ENCODE measurements around the gene JPH3. TPM values are rescaled to one million over a fixed set of nuclear protein-coding genes. Genes with fewer than 3 reads are reported as not detected.

Gene JPH3
- total and polyA plus RNA-seq, 10 of the 15 experiments (the other 5 are each of a cell fraction or from before 2014, with no cell fraction given) = 0.05 TPM; not detected in 9

DNA sequence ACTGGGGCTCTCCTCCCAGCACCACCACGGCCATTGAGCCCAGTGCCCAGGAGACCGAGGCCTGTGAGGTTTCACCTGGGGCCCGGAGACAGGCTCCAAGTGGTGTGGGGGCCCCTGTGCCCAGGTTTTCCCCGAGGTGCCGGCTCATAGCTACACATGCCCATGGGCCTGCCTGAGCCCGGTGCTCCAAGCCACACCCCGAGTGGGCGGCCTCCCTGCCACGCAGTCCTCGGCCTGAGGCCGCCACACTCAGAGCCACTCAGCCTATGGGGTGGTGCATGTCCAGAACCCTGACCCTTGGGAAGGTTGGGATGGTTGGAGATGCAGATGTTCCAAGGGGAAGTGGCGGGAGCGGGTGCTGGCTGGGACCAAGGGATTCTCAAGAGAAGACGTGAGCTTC, 24.1 kb downstream of the JPH3 start (continued):
- TF ChIP-seq, protein P1, sequence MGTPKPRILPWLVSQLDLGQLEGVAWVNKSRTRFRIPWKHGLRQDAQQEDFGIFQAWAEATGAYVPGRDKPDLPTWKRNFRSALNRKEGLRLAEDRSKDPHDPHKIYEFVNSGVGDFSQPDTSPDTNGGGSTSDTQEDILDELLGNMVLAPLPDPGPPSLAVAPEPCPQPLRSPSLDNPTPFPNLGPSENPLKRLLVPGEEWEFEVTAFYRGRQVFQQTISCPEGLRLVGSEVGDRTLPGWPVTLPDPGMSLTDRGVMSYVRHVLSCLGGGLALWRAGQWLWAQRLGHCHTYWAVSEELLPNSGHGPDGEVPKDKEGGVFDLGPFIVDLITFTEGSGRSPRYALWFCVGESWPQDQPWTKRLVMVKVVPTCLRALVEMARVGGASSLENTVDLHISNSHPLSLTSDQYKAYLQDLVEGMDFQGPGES (IDR thresholded peaks at IDR 0.05) = no peak
- TF ChIP-seq, protein P2, sequence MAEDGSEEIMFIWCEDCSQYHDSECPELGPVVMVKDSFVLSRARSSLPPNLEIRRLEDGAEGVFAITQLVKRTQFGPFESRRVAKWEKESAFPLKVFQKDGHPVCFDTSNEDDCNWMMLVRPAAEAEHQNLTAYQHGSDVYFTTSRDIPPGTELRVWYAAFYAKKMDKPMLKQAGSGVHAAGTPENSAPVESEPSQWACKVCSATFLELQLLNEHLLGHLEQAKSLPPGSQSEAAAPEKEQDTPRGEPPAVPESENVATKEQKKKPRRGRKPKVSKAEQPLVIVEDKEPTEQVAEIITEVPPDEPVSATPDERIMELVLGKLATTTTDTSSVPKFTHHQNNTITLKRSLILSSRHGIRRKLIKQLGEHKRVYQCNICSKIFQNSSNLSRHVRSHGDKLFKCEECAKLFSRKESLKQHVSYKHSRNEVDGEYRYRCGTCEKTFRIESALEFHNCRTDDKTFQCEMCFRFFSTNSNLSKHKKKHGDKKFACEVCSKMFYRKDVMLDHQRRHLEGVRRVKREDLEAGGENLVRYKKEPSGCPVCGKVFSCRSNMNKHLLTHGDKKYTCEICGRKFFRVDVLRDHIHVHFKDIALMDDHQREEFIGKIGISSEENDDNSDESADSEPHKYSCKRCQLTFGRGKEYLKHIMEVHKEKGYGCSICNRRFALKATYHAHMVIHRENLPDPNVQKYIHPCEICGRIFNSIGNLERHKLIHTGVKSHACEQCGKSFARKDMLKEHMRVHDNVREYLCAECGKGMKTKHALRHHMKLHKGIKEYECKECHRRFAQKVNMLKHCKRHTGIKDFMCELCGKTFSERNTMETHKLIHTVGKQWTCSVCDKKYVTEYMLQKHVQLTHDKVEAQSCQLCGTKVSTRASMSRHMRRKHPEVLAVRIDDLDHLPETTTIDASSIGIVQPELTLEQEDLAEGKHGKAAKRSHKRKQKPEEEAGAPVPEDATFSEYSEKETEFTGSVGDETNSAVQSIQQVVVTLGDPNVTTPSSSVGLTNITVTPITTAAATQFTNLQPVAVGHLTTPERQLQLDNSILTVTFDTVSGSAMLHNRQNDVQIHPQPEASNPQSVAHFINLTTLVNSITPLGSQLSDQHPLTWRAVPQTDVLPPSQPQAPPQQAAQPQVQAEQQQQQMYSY (CRISPR knock-in tag; IDR thresholded peaks at IDR 0.05) = no peak

DNA sequence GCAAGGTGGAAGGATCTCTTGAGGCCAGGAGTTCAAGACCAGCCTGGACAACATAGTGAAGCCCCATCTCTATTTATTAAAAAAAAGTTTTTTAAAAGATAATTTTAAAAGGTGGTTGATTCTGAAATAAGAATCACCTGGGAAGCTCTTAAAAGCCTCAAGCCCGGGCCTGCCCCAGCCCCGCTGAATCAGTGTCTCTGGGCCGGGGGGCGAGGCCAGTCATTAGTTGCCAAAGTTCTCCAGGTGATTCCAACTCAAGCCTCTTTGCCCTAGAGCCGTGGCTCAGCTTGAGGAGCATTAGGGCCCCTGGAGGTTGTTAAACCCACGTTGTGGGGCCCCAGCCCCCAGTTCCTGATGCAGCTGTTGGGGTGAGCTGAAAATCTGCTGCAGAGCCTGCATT, 24.6 kb downstream of the JPH3 start:
- Histone ChIP-seq H3K27ac (ENCODE audit: control insufficient read depth, insufficient read depth) (no peak overlapping the region), H3K9me3 (replicated peaks; ENCODE audit: control insufficient read depth, insufficient read depth, low read length) (no peaks in the 10 kb centered on the region), H3K36me3 (ENCODE audit: control insufficient read depth in 2 of 2, insufficient read depth in 2 of 2, low read length in 1 of 2) (no peaks in the 10 kb centered on the region), H4K20me1 (ENCODE audit: control insufficient read depth, insufficient read depth) (no peaks in the 10 kb centered on the region), H3K27me3 (replicated peaks in 1 of 2; ENCODE audit: control insufficient read depth in 2 of 2, insufficient read depth in 2 of 2, low read length in 1 of 2) (no peaks in the 10 kb centered on the region), H3K4me2 (ENCODE audit: control insufficient read depth, insufficient read depth) (no peak overlapping the region), H3K79me2 (ENCODE audit: control insufficient read depth, insufficient read depth, low read length) (no peaks in the 10 kb centered on the region), H2AFZ (ENCODE audit: control insufficient read depth, low read depth, low read length) (no peak overlapping the region), H3K4me3 (no peak overlapping the region), H3K4me1 (ENCODE audit: control insufficient read depth, insufficient read depth, low read length) (no peaks in the 10 kb centered on the region), H3K9ac (ENCODE audit: control insufficient read depth, insufficient read depth, low read length) (no peak overlapping the region)
- ChIA-PET POLR2A (no interaction called here), SMC1A (ENCODE audit: uncharacterized antibody, unreplicated experiment) (no interaction called here), CTCF (no interaction called here), RAD21 (ENCODE audit: unreplicated experiment) (no interaction called here)
- no TSS peak for BruUV-seq (replicated peaks)
- in situ Hi-C loops (cut with MboI) (no loop called here), intact Hi-C loops (cut with micrococcal nuclease; ENCODE audit: unreplicated experiment) (no loop called here)
- TF ChIP-seq WRNIP1 (IDR thresholded peaks at IDR 0.05; ENCODE audit: borderline replicate concordance, low read depth, low read length) (no peak), NFIC (IDR thresholded peaks at IDR 0.05; ENCODE audit: low read depth, low read length) (no peak), ZNF24 (IDR thresholded peaks at IDR 0.05) (no peak)
- ATAC-seq (no peak), DNase-seq (ENCODE audit: low read depth, low spot score) (no peak), FAIRE-seq (no peak)
- 18% methylated on average over 6 of the region's 6 CpGs for WGBS (ENCODE audit: insufficient coverage, insufficient replicate concordance, low lambda C conversion rate, missing lambda C conversion rate)

All from GM12878 (cell line).